HPDE6-E6E7 (cell line): Measurements from ENCODE around the gene RNF146.
"Not testable (repeated sequence)": the region's sequence is repeated elsewhere in the genome, so short reads cannot be mapped to it uniquely, and the experiment has no call there.

Source experiments
- DNase-seq: peaks from one replicate; pipeline ENCODE4 v3.0.0; 2011; ENCODE audit warnings: missing footprints; ENCODE audit errors: extremely low spot score

Gene RNF146, protein sequence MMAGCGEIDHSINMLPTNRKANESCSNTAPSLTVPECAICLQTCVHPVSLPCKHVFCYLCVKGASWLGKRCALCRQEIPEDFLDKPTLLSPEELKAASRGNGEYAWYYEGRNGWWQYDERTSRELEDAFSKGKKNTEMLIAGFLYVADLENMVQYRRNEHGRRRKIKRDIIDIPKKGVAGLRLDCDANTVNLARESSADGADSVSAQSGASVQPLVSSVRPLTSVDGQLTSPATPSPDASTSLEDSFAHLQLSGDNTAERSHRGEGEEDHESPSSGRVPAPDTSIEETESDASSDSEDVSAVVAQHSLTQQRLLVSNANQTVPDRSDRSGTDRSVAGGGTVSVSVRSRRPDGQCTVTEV

GRCh38 chr6:127266178-127266891, at the start of gene RNF146:
Gene RNF146 (plus strand): TSS chr6:127266864. CDS start chr6:127280339, 13,475 bp downstream.
- DNase-seq: peak; percentile 80

DNA sequence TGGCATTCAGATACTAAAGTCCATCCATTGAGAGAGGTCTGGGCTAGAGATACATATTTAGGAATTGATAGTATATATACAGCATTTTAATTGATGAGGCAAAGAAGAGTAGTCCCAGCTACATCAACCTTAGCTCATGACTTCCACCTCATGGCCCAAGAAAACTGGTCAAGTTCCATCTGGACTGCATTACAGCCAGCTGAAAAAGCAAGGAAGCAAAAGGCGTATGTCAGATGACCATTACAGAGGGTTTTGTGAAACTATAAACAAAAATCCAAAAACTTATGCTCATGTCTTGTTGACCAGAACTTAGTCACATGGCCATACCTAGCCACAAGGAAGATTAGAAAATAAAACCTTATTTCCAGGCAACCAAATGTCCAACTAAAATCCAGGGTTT, 46.8 kb upstream of the RNF146 start:
- DNase-seq: no peak

GRCh38 chr6:127221201-127221600, 45.5 kb upstream of the RNF146 start:
- no peak for DNase-seq

- no peak for DNase-seq
These were observed 44.2 kb upstream of the RNF146 start for GRCh38 chr6:127222418-127222817.

DNA sequence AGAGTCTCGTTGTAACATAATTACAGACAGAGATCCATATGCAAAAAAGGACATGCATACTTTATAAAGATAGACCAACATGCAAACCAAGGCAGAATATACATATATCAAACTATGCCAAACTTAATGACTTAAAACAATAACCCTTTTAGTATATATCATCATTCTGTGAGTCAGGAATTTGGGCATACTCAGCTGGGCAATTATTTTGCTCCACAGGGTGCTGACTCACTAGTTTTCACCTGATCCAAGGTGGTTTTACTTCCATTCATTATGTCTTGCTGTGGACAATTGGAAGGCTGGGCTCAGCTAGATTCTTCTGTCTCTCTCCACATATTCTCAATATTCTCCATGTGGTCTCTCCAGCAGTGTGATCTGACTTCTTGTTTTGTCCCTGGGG, 41.2 kb upstream of the RNF146 start:
- DNase-seq: no peak

- DNase-seq: not testable (repeated sequence)
These were observed 32.8 kb upstream of the RNF146 start for GRCh38 chr6:127233819-127234218.

GRCh38 chr6:127243501-127243900, 23.2 kb upstream of the RNF146 start:
- no peak for DNase-seq

GRCh38 chr6:127247114-127248096, 19.3 kb upstream of the RNF146 start:
- no peak for DNase-seq

- no peak for DNase-seq
These were observed 17.0 kb upstream of the RNF146 start for GRCh38 chr6:127249621-127250020.

DNA sequence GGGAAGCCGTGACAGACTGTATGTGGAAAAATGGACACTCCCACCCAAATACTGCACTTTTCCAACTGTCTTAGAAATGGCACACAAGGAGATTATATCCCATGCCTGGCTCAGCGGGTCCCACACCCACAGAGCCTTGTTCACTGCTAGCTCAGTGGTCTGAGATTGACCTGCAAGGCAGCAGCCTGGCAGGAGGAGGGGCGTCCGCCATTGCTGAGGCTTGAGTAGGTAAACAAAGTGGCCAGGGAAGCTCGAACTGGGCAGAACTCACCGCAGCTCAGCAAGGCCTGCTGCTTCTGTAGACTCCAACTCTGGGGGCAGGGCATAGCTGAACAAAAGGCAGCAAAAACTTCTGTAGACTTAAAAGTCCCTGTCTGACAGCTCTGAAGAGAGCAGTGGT, 11.4 kb upstream of the RNF146 start:
- DNase-seq: no peak

GRCh38 chr6:127262896-127263295, 3.8 kb upstream of the RNF146 start:
- DNase-seq: no peak

DNA sequence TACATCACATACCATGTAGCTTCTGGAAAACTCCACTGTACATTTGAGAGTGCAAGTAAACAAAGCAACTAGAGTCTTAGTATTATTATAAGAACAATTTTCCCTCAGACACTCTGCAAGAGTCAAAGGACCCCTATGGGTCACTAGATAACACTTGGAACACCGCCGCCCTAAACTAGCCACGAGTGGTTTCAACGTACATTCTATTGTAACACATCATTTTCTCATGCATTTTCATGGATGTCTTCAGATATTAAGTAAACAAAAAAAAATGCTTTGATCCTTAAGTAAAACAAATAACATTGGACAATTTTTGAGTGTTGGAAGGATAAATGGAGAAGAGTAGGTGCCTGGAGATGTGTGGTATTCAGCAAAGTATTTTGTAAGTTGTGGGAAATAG, 3.2 kb upstream of the RNF146 start:
- no peak for DNase-seq

DNA sequence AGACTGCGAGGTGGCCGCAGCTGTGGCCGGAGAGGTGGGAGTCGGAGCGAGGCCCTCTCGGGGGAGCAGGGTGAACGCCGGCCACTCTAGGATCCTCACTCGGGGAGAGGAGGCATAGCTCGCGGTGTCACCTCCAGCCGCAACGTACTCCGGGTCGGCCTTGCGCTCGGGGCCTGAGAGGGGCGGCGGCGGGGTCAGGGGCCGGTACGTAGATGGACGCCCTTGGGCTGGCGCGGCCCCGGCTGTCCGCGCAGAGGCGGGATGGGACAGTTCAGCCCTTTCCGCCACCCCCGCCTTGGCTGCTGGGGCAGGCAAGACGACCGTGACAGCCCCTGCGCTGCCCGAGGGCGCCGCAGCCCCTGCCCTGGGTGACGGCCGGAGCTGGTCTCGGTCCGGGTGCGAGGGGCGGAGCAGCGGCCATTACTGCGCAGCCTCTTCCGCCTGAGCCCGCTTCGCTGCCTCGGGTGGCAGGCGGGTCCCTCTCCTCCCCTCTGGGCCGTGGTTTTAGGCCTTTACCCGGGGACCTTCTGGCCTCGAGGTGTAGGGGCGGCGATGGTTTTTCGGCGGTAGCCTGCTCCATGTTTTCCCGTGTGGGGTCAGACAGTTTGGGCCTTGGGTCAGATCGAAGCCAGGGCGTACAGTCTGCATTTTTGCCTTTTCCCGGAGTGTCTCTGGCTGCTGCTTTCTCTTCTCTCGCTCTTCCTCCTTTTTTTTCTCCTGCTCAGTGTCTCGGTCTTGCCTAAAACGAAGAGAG, 405 bp downstream of the RNF146 start:
- peak; percentile 36 for DNase-seq

GRCh38 chr6:127267646-127268625, 1.3 kb downstream of the RNF146 start:
- no peak for DNase-seq

- DNase-seq: no peak
These were observed 5.9 kb downstream of the RNF146 start for GRCh38 chr6:127272576-127272975.

DNA sequence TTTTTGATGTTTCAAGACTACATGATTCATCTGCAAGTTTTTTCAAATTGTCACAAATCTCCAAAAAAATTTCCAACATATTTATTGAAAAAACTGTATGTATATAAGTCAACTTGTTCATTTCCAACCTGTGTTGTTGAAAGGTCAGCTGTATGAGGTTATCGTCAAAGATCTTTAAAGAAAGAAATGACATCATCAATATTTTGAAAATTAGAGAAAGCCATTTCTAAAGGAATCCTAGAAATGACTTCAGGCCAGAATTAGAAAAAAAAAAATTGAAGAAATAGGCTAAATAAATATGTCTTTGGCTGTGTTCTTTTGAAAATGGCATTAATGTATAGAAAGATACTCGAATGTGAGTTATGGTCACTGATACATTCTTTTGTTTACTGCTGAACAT, 6.8 kb downstream of the RNF146 start:
- DNase-seq: no peak

DNA sequence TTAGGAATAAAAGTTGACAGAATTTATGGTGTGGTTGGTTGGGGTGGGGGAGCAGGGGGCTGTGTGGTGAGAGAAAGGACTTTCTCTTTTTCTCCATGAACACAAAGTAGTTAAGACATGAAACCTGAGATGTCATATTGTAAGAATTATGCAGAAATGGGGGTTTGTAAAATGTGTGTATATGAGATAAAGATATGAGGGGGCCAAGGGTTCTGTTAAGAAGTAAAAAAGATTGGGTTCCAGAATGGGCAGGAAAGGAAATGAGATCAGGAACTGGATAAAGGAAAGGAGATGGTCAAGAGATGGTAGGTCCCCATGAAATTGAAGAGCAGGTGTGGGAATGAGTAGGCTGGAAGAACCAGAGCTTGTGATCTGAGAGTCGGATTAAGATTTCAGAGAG, 9.7 kb downstream of the RNF146 start:
- DNase-seq: no peak

DNA sequence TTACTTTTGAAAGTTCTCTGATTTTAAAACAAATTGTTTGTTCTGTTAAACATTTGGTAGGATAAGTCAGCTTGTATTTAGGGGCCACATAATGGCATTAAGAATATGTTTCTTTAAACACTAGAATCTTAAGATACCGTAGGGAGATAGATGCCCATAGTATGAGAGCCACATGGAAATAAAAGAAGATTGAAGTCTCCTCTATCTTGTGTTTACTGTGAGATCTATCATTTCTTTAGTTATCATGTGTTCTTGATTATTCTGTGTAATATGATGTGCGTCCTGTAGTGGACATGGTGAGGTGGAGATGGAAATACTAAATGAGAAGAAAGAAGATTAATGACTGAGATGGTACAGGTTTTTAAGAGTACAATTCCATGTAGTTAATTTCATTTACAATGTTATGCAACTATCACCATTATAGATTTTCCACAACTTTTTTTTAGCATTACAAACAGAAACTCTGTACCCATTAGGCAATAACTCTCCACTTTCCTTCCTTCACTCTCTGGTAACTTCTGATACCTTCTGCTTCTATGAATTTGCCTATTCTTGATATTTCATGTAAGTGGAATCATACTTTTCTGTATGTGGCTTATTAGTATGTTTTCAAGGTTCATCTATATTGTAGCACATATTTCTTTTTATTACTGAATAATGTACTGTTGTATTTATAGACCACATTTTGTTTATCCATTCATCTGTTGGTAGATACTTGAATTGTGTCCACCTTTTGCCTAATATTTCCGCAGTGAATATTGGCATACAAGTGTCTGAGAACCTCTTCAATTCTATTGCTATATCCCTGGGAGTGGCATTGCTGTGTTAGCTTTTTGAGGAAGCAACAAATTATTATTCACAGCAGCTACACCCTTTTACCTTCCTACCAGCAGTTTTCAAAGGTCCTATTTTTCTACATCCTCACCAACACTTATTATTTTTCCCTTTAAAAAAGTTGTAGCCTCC, 11.5 kb downstream of the RNF146 start:
- no peak for DNase-seq

DNA sequence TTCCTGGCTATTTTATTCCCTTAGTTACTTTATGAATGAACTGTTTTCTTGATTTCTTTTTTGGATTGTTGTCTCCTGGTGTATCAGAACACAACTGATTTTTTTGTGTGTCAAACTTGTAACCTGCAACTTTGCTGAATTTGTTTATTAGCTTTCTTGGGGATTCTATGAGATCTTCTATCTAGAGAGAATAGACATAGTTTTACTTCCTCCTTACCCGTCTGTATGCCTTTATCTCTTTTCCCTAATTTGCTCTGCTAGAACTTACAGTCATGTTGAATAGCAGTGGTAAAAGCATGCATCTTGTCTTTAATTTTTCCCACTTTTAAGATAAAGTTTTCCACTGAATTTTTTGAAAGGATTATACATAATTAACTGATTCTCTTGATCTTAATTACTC, 13.2 kb downstream of the RNF146 start:
- DNase-seq: no peak
